Measurements from ENCODE around the gene SBK2.

SBK2 gene

DNA sequence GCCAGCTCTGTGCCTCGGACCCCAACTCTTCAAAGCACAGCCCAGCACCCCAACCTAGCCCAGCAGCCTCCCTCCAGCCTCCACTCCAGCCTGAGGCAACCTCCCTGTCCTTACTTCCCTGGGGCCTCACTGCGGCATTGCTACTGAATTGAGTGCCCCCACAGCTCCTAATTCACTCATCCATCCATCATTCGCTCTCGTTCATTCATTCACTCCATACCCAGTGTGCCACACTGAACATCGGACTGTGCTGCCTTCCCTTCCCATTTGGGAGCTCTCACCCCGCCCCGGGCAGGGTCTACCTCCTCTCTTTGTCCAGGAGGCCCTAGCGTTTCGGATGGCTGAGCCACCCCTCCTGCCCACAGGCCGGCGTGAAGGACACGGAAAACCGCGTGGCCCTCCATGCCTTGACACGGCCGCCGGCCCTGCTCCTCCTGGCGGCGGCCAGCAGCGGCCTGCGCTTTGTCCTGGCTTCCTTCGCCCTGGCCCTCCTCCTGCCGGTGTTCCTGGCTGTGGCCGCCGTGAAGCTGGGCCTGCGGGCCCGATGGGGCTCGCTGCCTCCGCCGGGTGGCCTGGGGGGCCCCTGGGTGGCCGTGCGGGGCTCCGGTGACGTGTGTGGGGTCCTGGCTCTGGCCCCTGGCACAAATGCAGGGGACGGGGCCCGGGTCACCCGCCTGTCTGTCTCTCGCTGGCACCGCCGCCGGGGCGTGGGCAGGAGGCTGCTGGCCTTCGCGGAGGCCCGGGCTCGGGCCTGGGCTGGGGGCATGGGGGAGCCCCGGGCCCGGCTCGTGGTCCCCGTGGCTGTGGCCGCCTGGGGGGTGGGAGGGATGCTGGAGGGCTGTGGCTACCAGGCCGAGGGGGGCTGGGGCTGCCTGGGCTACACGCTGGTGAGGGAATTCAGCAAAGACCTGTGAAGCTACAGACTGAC lies 50.6 kb downstream of the SBK2 start:
- peak; percentile 50 for DNase-seq (ENCODE audit: low spot score)

DNA sequence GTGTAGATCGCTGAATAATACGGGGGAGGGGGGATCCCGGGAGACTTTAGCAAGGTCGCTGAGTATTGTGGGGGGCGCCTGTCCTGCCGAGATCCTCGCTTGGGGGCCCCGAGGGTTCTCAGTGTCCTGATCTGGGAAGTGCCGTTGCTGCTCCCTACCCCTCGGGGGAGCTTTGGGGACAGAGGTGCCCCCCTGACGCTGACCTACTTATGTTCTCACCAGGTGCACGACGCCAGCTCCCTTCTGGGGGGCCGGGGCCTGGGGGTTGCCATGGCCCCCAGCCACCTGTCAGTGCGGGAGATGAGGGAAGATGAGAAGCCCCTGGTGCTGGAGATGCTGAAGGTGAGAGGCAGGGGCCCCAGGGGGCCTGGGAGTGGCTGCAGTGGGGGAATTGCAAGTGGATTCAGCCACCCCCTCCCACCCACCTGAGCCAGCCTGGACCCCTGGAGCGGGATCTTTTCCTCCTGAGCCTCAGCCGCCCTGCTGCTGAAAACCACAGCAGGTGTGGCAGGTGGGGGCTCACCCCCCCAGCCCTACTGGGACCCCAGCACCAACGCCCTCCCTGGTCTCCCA lies 51.4 kb downstream of the SBK2 start:
- no peak for DNase-seq (ENCODE audit: low spot score)

DNA sequence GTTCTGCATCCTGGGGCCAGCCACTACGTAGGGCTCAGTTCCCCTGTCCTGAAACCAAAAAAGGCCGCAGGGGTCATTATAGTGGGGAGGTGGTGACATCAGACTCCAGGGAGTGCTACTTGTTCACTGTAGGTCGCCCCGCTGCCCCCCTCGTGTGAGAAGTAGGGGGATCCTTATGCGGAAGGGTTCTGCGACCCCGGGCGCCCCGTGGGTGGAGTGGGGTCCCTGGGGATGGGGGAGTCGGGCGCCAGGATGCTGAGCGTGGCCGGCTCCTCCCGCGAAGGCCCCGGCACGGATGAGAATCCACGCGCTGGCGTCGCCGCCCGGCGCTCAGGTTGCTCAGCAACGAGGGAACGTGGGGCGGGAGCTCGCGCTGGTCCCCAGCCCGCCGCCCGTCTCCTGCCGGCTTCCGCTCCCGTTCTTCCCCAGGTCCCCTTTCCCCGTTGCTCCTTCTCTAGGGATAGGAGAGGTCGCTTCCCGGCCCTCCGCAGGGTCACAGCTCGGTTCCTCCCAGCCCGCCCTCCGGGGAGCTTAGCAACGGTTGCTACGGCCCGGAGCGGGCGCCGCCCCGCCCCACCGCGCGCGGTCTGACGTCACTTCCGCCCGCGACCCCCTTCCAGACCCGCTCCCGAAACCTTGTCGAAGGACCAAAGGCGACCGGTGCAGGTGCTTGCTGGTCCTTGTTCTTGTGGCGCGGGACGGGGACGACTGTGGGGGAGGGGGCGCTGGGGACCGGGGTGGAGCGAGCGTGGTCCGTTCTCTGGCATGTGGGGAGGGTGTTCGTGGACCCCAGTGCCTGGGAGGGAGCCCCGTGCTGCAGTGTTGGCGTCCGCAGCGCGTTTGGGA lies 52.1 kb downstream of the SBK2 start, which contains the start of gene NAT14:
NAT14 (plus strand) TSS at position 596 of the 846 bp plus-strand sequence. CDS start 521 bp downstream, outside the sequence.
- DNase-seq (ENCODE audit: low spot score) = peak; percentile 57

DNA sequence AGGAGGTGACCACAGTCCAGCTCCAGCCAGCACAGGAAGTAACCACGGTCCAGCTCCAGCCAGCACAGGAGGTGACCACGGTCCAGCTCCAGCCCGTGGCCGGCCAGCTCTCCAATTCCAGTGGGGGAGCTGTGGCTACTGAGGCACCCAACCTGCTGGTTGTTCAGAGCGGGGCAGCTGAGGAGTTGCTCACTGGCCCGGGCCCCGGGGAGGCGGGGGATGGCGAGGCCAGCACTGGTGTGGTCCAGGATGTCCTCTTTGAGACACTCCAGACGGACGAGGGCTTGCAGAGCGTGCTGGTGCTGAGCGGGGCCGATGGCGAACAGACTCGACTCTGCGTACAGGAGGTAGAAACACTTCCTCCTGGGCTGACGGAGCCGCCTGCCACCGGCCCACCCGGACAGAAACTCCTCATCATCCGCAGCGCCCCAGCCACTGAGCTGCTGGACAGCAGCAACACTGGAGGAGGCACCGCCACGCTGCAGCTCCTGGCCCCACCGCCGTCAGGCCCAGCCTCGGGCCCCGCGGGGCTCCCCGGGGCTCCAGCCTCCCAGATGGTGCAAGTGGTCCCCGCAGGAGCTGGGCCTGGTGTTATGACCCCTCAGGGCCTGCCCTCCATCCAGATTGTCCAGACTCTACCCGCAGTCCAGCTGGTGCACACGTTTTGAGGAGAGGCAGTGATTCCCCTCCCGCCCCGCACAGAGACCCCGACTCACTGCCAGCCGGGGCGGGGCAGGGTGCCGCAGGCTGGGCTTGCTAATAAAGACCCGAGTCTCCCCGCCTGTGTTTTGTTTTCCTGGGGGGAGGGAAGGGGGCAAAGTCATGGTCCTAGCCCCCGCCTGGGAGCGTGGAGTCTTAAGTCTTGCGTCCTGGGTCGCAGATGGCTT lies 53.0 kb downstream of the SBK2 start:
- no peak for DNase-seq (ENCODE audit: low spot score)

DNA sequence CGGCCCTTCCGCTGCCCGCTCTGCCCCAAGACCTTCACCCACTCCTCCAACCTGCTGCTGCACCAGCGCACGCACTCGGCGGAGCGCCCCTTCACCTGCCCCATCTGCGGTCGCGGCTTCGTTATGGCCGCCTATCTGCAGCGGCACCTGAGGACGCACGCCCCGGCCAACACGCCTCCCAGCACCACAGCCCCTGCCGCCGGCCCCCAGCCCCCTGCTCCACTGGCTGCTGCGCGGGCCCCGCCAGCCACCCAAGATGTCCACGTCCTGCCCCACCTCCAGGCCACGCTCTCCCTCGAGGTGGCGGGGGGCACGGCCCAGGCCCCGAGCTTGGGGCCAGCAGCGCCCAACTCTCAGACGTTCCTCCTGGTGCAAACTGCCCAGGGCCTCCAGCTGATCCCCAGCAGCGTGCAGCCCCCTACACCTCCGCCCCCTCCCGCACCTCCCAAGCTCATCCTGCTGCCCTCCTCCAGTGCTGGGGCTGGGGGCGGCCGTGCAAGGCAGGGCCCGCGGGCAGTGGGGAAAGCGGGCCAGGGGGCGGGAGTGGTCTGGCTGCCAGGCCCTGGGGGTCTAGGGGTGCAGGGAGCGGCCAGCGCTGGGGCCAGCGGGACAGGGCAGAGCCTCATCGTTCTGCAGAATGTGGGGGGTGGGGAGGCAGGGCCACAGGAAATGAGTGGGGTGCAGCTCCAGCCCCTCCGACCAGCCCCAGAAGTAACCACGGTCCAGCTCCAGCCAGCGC lies 53.8 kb downstream of the SBK2 start:
- no peak for DNase-seq (ENCODE audit: low spot score)

DNA sequence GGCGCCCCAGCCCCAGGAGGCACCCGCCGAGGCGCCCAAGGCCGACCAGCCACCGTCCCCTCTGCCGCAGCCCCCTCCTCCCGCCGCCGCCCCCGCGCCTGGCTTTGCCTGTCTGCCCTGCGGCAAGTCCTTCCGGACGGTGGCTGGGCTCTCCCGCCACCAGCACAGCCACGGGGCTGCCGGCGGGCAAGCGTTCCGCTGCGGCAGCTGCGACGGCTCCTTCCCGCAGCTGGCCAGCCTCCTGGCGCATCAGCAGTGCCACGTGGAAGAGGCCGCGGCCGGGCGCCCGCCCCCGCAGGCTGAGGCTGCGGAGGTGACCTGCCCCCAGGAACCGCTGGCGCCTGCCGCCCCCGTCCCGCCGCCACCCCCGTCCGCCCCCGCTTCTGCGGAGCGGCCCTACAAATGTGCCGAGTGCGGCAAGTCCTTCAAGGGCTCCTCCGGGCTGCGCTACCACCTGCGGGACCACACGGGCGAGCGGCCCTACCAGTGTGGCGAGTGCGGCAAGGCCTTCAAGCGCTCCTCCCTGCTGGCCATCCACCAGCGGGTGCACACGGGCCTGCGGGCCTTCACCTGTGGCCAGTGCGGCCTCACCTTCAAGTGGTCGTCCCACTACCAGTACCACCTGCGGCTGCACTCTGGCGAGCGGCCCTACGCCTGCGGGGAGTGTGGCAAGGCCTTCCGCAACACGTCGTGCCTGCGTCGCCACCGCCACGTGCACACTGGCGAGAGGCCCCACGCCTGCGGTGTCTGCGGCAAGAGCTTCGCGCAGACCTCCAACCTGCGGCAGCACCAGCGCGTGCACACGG lies 54.6 kb downstream of the SBK2 start:
- no peak for DNase-seq (ENCODE audit: low spot score)

DNA sequence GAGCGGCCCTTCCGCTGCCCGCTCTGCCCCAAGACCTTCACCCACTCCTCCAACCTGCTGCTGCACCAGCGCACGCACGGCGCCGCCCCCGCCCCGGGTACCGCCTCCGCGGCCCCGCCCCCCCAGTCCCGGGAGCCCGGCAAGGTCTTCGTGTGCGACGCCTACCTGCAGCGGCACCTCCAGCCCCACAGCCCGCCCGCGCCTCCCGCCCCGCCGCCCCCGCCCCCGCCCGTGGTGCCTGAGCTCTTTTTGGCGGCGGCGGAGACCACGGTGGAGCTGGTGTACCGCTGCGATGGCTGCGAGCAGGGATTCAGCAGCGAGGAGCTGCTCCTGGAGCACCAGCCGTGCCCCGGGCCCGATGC lies 55.2 kb downstream of the SBK2 start:
- no peak for DNase-seq (ENCODE audit: low spot score)

DNA sequence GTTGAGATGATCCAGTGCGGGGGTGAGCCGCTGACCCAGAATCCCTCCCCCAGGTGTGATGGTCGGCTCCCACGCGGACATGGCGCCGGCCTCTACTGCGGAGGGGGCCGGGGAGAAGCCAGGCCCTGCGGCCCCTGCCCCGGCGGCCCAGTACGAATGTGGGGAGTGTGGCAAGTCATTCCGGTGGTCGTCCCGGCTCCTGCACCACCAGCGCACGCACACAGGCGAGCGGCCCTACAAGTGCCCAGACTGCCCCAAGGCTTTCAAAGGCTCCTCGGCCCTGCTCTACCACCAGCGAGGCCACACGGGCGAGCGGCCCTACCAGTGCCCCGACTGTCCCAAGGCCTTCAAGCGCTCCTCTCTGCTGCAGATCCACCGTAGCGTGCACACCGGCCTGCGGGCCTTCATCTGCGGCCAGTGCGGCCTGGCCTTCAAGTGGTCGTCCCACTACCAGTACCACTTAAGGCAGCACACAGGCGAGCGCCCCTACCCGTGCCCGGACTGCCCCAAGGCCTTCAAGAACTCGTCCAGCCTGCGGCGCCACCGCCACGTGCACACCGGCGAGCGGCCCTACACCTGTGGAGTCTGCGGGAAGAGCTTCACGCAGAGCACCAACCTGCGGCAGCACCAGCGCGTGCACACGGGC lies 55.7 kb downstream of the SBK2 start:
- DNase-seq (ENCODE audit: low spot score) = no peak

DNA sequence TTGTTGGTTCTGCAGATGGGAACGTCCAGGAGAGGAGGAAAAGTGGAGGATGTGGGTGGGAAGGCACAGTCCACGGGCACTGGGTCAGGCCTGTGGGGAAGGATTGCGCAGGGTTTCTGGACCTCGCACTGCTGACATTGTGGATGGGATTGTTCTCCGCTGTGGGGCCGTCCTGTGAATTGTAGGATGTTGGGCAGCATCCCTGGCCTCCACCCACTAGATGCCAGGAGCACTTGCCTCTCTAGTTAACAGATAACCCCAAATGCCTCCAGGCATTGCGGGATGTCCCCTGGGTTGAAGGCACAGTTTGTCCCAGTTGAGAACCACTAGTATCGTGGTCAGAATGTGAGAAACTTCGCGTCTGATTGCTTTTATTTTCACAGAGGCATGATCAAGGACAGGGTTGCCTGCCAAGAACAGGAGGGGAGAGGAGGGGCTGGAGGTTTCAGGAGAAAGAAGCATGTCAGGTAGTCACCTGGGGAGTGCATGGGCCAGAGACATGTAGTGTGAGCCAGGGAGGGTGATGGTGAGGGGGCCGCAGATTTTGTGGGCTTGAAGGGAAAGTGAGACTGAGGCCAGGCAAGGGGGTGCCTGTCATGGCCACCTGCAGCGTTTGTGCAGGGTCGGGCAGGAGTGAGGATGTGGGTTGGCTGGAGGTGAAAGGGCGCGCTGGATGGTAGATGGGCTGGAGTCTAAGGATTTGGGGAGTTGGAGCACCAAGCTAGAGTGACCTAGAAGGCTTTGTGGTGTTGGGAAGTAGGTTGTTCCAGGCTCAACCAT lies 57.3 kb downstream of the SBK2 start:
- no peak for DNase-seq (ENCODE audit: low spot score)

DNA sequence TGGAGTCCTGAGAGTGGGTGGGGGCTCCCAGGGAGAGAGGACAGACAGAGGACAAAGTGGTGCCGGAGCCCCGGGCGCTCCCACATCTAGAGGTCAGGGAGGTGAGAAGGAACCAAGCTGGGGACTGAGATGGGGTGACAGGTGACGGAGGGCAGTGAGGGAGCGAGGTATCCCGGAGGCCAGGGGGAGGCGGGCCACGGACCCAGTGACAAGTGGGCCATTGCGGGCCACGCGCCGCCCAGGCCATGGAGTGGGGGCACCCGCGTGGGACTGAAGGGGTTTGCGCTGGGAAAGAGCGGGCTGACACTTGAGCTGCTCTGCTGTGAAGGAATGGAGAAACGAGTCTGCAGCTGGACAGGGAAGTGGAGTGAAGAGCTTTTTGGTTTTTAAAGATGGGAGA lies 57.9 kb downstream of the SBK2 start:
- no peak for DNase-seq (ENCODE audit: low spot score)

All from cerebellar cortex (tissue), 1 donor.